ENCODE data around the gene SLC6A3.

Gene SLC6A3

DNA sequence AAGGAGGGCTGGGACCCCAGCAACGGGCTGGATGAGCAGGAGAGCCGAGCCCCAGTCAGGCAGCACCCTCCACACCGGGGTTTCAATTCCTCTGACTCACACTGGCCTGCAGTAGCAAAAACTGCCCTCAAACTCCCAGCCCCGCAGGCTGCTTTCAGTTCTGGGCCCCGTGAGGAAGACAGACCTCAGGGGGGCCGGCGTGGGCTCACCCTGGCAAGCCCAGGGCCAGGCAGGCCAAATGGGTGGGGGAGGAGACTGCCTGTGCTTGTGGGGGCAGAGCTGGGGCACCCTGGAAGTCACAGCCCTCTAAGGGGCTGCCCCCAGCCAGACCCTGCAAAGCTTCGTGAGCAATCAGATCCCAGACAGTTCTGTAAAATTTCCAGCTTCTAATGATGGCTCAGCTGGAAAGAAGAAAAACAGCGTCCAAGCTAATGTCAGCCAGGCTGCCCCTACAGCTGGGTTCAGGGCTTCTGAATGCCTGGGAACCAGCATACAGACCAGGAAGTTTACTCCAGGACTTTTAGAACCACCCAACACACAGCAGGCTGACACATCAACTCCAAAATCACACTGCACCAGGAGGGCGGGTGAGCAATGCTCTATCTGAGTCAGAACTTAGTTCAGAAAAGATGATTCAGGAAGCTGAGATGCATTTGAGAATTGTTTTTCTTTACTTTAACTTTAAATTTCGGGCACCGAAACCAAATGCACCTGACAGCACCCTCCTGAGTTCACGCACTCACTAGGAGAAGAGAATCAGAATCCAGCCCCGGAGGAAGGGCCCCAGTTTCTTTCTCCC lies 43.8 kb upstream of the SLC6A3 start:
- TF ChIP-seq, protein P1, sequence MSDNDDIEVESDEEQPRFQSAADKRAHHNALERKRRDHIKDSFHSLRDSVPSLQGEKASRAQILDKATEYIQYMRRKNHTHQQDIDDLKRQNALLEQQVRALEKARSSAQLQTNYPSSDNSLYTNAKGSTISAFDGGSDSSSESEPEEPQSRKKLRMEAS (IDR thresholded peaks at IDR 0.05; ENCODE audit: low read depth, low read length): no peak
- TF ChIP-seq, protein P2, sequence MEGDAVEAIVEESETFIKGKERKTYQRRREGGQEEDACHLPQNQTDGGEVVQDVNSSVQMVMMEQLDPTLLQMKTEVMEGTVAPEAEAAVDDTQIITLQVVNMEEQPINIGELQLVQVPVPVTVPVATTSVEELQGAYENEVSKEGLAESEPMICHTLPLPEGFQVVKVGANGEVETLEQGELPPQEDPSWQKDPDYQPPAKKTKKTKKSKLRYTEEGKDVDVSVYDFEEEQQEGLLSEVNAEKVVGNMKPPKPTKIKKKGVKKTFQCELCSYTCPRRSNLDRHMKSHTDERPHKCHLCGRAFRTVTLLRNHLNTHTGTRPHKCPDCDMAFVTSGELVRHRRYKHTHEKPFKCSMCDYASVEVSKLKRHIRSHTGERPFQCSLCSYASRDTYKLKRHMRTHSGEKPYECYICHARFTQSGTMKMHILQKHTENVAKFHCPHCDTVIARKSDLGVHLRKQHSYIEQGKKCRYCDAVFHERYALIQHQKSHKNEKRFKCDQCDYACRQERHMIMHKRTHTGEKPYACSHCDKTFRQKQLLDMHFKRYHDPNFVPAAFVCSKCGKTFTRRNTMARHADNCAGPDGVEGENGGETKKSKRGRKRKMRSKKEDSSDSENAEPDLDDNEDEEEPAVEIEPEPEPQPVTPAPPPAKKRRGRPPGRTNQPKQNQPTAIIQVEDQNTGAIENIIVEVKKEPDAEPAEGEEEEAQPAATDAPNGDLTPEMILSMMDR (IDR thresholded peaks at IDR 0.05; ENCODE audit: low read depth, low read length): no peak
- TF ChIP-seq MYC (IDR thresholded peaks at IDR 0.05; ENCODE audit: low read depth, low read length) (no peak), POLR2A (IDR thresholded peaks at IDR 0.05; ENCODE audit: extremely low read depth, insufficient read length) (no peak)
- no peak for DNase-seq (ENCODE audit: low read depth)

DNA sequence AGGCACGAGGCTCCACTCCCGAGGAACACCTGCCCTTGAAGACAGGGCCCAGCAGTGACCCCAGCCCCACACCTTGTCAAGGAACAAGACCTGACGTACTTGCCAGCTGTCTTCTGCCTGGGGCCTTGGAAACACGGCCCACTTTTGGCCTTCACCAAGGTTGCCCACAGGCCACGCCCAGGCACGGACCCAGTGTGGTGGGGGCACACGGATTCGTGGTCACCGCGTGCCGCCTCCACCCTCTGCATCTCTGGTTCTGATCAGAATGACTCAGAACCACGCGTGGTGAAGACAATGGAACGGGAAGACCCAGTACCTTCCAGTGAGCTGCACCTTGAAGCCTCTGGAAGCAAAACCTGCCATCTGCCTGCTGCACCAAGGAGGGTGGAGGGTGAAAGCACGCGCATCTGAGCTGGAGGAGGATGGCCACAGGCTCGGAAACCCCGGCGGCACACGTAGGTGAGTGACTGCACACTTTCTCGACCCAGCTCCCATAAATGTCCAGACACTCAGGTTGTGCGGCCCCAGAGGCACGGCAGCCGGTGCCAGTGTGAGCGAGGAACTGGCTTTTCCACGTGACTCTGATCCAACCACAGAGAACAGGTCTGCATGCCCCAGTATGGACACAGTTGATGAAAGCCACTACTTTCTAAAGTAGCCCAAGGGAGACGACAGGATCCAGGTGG lies 42.0 kb upstream of the SLC6A3 start:
- no peak for DNase-seq (ENCODE audit: low read depth)
- TF ChIP-seq MYC (IDR thresholded peaks at IDR 0.05; ENCODE audit: low read depth, low read length) (no peak), POLR2A (IDR thresholded peaks at IDR 0.05; ENCODE audit: extremely low read depth, insufficient read length) (no peak)
- TF ChIP-seq, protein P1 (IDR thresholded peaks at IDR 0.05; ENCODE audit: low read depth, low read length): no peak
- TF ChIP-seq, protein P2 (IDR thresholded peaks at IDR 0.05; ENCODE audit: low read depth, low read length): no peak
- no peak overlapping the region for H3K4me3 ChIP-seq (ENCODE audit: low read depth, low read length)

More for the DNA sequence above, 43.8 kb upstream of the SLC6A3 start:
- no peak overlapping the region for H3K4me3 ChIP-seq (ENCODE audit: low read depth, low read length)

DNA sequence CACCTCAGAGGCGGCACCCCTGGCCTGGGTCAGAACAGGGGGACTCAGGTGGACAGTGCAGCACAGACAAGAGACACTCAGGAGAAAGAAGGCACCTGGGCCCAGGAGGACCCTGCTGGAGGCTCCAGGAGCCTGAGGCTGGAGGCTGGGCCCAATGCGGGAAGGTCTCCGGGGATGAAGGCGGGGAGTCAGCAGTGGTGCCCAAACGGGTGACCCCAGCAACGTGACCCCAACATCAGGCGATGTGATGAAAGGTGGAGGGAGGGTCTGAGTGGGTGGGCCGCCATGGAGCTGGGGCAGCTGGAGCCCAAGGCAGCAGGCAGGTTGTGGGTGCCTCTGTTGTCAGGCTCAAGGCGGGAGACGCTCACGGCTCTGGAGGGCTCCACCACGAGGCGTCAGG lies 41.0 kb upstream of the SLC6A3 start:
- H3K4me3 ChIP-seq (ENCODE audit: low read depth, low read length): no peak overlapping the region
- DNase-seq (ENCODE audit: low read depth): no peak
- TF ChIP-seq MYC (IDR thresholded peaks at IDR 0.05; ENCODE audit: low read depth, low read length): no peak
- TF ChIP-seq, protein P1 (IDR thresholded peaks at IDR 0.05; ENCODE audit: low read depth, low read length): no peak
- TF ChIP-seq, protein P2 (IDR thresholded peaks at IDR 0.05; ENCODE audit: low read depth, low read length): no peak
- TF ChIP-seq POLR2A (IDR thresholded peaks at IDR 0.05; ENCODE audit: extremely low read depth, insufficient read length): no peak

DNA sequence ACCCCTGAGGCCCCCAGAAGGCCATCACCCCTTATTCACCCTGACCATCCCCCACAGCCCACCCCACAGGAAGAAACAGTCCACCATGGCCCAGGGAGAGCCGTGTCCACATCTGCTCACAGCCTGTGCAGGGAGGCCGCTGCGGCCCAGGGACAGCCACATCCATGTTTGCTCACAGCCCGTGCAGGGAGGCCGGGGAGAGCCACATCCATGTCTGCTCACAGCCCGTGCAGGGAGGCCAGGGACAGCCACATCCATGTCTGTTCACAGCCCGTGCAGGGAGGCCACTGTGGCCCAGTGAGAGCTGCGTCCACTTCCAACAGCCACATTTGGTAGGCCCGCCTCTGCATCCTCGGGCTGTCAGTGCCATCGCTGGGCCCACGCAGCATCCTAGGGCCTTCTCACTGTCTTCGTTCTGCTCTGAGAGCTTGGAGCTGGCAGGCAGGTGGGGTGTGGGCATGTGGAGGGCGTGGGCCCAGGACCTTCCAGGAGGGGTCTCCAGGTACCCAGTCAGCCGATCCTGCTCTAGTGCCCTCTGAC lies 40.4 kb upstream of the SLC6A3 start:
- H3K4me3 ChIP-seq (ENCODE audit: low read depth, low read length): no peak overlapping the region
- TF ChIP-seq, protein P2 (IDR thresholded peaks at IDR 0.05; ENCODE audit: low read depth, low read length): no peak
- TF ChIP-seq POLR2A (IDR thresholded peaks at IDR 0.05; ENCODE audit: extremely low read depth, insufficient read length) (no peak), MYC (IDR thresholded peaks at IDR 0.05; ENCODE audit: low read depth, low read length) (no peak)
- TF ChIP-seq, protein P1 (IDR thresholded peaks at IDR 0.05; ENCODE audit: low read depth, low read length): no peak

DNA sequence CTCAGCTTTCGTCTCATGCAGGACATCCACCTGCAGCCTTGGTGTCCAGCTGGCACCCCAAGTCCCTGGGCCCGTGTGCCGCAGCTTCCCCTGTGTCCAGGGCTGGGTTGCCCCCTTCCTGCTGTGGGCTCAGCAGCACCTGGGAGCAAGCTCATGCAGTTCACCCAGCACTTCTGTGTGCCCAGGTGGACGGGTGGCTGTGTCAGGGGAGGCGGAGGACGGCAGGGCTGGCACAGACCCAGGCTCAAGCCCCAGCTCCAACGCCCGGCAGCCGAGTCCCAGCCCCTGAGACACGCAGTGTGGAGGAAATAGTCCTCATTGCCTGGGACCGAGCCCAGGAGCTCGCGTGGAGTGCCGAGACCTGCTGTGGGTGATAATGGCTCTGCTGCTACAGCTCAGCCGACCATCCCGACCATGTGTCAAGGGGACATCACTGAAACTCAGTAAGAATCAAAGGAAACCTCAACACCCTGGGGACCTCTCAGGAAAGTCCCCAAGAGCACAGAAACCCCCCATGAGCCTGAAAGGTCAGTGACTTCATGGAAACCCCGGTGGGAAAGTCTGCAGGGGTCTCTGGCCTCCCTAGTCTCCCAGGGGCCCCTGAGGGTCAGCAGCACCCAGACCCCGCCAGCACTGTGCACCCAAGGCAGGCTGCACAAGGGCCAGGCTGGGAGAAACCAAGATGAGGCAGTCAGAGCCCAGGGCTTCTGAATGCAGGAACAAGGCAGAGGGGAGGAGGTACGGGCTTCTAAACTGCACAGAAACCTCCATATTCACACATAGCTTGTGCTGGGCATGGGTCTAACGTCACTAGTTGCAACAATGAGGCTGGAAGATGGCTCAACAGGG lies 39.7 kb upstream of the SLC6A3 start:
- TF ChIP-seq, protein P2 (IDR thresholded peaks at IDR 0.05; ENCODE audit: low read depth, low read length): no peak
- H3K4me3 ChIP-seq (ENCODE audit: low read depth, low read length): no peak overlapping the region
- DNase-seq (ENCODE audit: low read depth): peak; percentile 52

More for the DNA sequence above, 40.4 kb upstream of the SLC6A3 start:
- no peak for DNase-seq (ENCODE audit: low read depth)
